ES-I3 (cell line): ENCODE measurements around the gene LGI4.
A peak's percentile ranks its signal among the peaks of the same experiment; 100 is the strongest.

Source experiments
- H3K36me3 ChIP-seq: 2 replicates; pipeline ENCODE4 v1.6.1; 2013; ENCODE audit warnings: mild to moderate bottlenecking, low read length, control low read depth, moderate library complexity; ENCODE audit not compliant: insufficient read depth
- H3K4me1 ChIP-seq: 2 replicates; pipeline ENCODE4 v1.6.1; 2013; ENCODE audit warnings: mild to moderate bottlenecking, control low read depth, low read length; ENCODE audit not compliant: insufficient read depth
- H3K9ac ChIP-seq: 2 replicates; pipeline ENCODE4 v1.6.1; 2013; ENCODE audit warnings: low read depth, mild to moderate bottlenecking, low read length, moderate library complexity
- H3K9me3 ChIP-seq: 2 replicates; pipeline ENCODE4 v1.6.1; 2013; ENCODE audit warnings: mild to moderate bottlenecking, low read length, moderate library complexity; ENCODE audit not compliant: control insufficient read depth, insufficient read depth

The LGI4 gene

GRCh38 chr19:35166100-35167063 is 31.5 kb upstream of the LGI4 start:
- Histone ChIP-seq H3K9me3 (peaks cover 9% of the 10 kb centered on the region), H3K9ac (no peak overlapping the region), H3K36me3 (peaks cover 60% of the 10 kb centered on the region), H3K4me1 (no peaks in the 10 kb centered on the region)

GRCh38 chr19:35165200-35166058 is 30.6 kb upstream of the LGI4 start:
- H3K9me3 ChIP-seq = peaks cover 9% of the 10 kb centered on the region
- peaks cover 62% of the 10 kb centered on the region for H3K36me3 ChIP-seq
- no peak overlapping the region for H3K9ac ChIP-seq
- no peaks in the 10 kb centered on the region for H3K4me1 ChIP-seq

GRCh38 chr19:35164418-35164817 is 29.6 kb upstream of the LGI4 start:
- Histone ChIP-seq H3K9me3 (peaks cover 9% of the 10 kb centered on the region), H3K36me3 (peaks cover 61% of the 10 kb centered on the region), H3K4me1 (no peaks in the 10 kb centered on the region), H3K9ac (no peak overlapping the region)

- Histone ChIP-seq H3K9ac (no peak overlapping the region), H3K36me3 (peaks cover 72% of the 10 kb centered on the region), H3K9me3 (peaks cover 9% of the 10 kb centered on the region), H3K4me1 (no peaks in the 10 kb centered on the region)
These were observed 27.8 kb upstream of the LGI4 start for GRCh38 chr19:35162471-35163326.

GRCh38 chr19:35161434-35161743 is 26.5 kb upstream of the LGI4 start:
- Histone ChIP-seq H3K9me3 (peaks cover 9% of the 10 kb centered on the region; the same call in 1 of the 2 replicates), H3K4me1 (peaks cover 2% of the 10 kb centered on the region; the same call in 1 of the 2 replicates), H3K9ac (no peak overlapping the region), H3K36me3 (peaks cover 78% of the 10 kb centered on the region)

- Histone ChIP-seq H3K4me1 (peaks cover 6% of the 10 kb centered on the region), H3K9me3 (peaks cover 4% of the 10 kb centered on the region; the same call in 1 of the 2 replicates), H3K36me3 (peaks cover 72% of the 10 kb centered on the region), H3K9ac (no peak overlapping the region)
These were observed 26.0 kb upstream of the LGI4 start for GRCh38 chr19:35160629-35161433.

- Histone ChIP-seq H3K4me1 (peaks cover 8% of the 10 kb centered on the region), H3K9ac (no peak overlapping the region), H3K36me3 (peaks cover 60% of the 10 kb centered on the region), H3K9me3 (peaks cover 4% of the 10 kb centered on the region; the same call in 1 of the 2 replicates)
These were observed 24.7 kb upstream of the LGI4 start for GRCh38 chr19:35159606-35160005.

GRCh38 chr19:35157431-35157830 is 22.6 kb upstream of the LGI4 start:
- peaks cover 39% of the 10 kb centered on the region for H3K36me3 ChIP-seq
- no peak overlapping the region for H3K9ac ChIP-seq
- peaks cover 12% of the 10 kb centered on the region for H3K4me1 ChIP-seq
- no peaks in the 10 kb centered on the region for H3K9me3 ChIP-seq

- peaks cover 31% of the 10 kb centered on the region for H3K36me3 ChIP-seq
- no peak overlapping the region for H3K9ac ChIP-seq
- H3K4me1 ChIP-seq = peaks cover 14% of the 10 kb centered on the region
- no peaks in the 10 kb centered on the region for H3K9me3 ChIP-seq
These were observed 21.8 kb upstream of the LGI4 start for GRCh38 chr19:35156673-35157014.

GRCh38 chr19:35155981-35156672 is 21.3 kb upstream of the LGI4 start:
- Histone ChIP-seq H3K36me3 (peaks cover 27% of the 10 kb centered on the region), H3K9me3 (no peaks in the 10 kb centered on the region), H3K9ac (peak overlapping the region; percentile 91; the same call in 1 of the 2 replicates), H3K4me1 (peaks cover 18% of the 10 kb centered on the region)

GRCh38 chr19:35155441-35155840 is 20.6 kb upstream of the LGI4 start:
- Histone ChIP-seq H3K9me3 (no peaks in the 10 kb centered on the region), H3K9ac (peak overlapping the region; percentile 91), H3K4me1 (peaks cover 25% of the 10 kb centered on the region), H3K36me3 (peaks cover 27% of the 10 kb centered on the region)

- Histone ChIP-seq H3K36me3 (peaks cover 25% of the 10 kb centered on the region), H3K9ac (peak within 1 kb of the TSS; percentile 91), H3K9me3 (no peaks in the 10 kb centered on the region), H3K4me1 (peaks cover 26% of the 10 kb centered on the region)
These were observed 19.9 kb upstream of the LGI4 start, which contains the start of gene FXYD5 for GRCh38 chr19:35154525-35155406. TSS of gene FXYD5 (plus strand) at chr19:35154735. CDS start at chr19:35155551, 816 bp downstream.
